SH-SY5Y (cell line): ENCODE data around the gene MFAP4.

Experiments used
- GATA2 ChIP-seq: IDR thresholded peaks from 2 replicates; pipeline ENCODE4 v1.6.1; 2011; ENCODE audit warnings: mild to moderate bottlenecking, low read depth, low read length
- GATA3 ChIP-seq: IDR thresholded peaks from 2 replicates; pipeline ENCODE4 v1.6.1; 2011; ENCODE audit warnings: low read depth, mild to moderate bottlenecking, low read length, moderate library complexity

GRCh38 chr17:19402171-19402570 is 15.2 kb upstream of the MFAP4 start:
- TF ChIP-seq GATA2: no peak; the same call in 1 of the 2 replicates
- no peak for TF ChIP-seq GATA3
